A673 (cell line): ENCODE results near the gene MAEA. TPM values are rescaled to one million over a fixed set of nuclear protein-coding genes. Genes with fewer than 3 reads are reported as not detected.

Experiments
- BruUV-seq: library from RNA; stranded (reverse); fragments of 400-500 nt; replicated peaks from 2 replicates; lab custom pipeline; 2021; lab: Mats Ljungman, UMichigan
- CTCF ChIA-PET: fragments of 300-600 bp; sonication (Branson Sonifier 250); formaldehyde crosslinking; loops from one replicate; lab custom pipeline; 2022; ENCODE audit warnings: antibody characterized with exemption; lab: Charles Lee
- POLR2A ChIA-PET: fragments of 300-600 bp; sonication (Branson Sonifier 250); formaldehyde crosslinking; loops from one replicate; lab custom pipeline; 2022; ENCODE audit warnings: antibody characterized with exemption; ENCODE audit not compliant: low non-redundant PET; lab: Charles Lee
- DNase-seq: peaks from one replicate; pipeline ENCODE4 v3.0.0-alpha.2; 2015; ENCODE audit warnings: low spot score
- H3K27ac ChIP-seq: fragments of 200-600 bp; sonication (generic); 2 replicates; pipeline ENCODE4 v1.5.1; 2016; ENCODE audit warnings: mixed run types, low read depth, mild to moderate bottlenecking, mixed read lengths, antibody characterized with exemption, low read length; ENCODE audit not compliant: poor library complexity, severe bottlenecking
- H3K27me3 ChIP-seq: fragments of 200-600 bp; sonication (generic); replicated peaks from 2 replicates; pipeline ENCODE4 v1.6.1; 2017; ENCODE audit warnings: mixed run types, low read depth, mild to moderate bottlenecking, mixed read lengths, antibody characterized with exemption, low read length; ENCODE audit not compliant: insufficient read depth, poor library complexity
- H3K36me3 ChIP-seq: fragments of 200-600 bp; sonication (generic); 2 replicates; pipeline ENCODE4 v1.6.1; 2016; ENCODE audit warnings: mixed run types, mild to moderate bottlenecking, mixed read lengths, antibody characterized with exemption, low read length; ENCODE audit not compliant: insufficient read depth, poor library complexity, severe bottlenecking
- H3K4me1 ChIP-seq: fragments of 200-600 bp; sonication (generic); 2 replicates; pipeline ENCODE4 v1.6.1; 2017; ENCODE audit warnings: mixed run types, mild to moderate bottlenecking, mixed read lengths, antibody characterized with exemption, low read length; ENCODE audit not compliant: insufficient read depth, poor library complexity, severe bottlenecking
- H3K4me3 ChIP-seq: fragments of 200-600 bp; sonication (generic); 2 replicates; pipeline ENCODE4 v1.5.1; 2016; ENCODE audit warnings: low read depth, mixed run types, mild to moderate bottlenecking, mixed read lengths, low read length; ENCODE audit not compliant: poor library complexity, severe bottlenecking
- H3K9me3 ChIP-seq: fragments of 200-600 bp; sonication (generic); 2 replicates; pipeline ENCODE4 v1.6.1; 2016; ENCODE audit warnings: mixed run types, low read depth, mild to moderate bottlenecking, mixed read lengths, antibody characterized with exemption, low read length; ENCODE audit not compliant: poor library complexity, severe bottlenecking
- CTCF ChIP-seq: fragments of 300-800, 200-600 bp; sonication (generic); conservative IDR thresholded peaks from 2 replicates; pipeline ENCODE4 v1.5.1; 2017; ENCODE audit warnings: low read depth, mild to moderate bottlenecking, antibody characterized with exemption, low read length, moderate library complexity, mixed read lengths
- EZH2 ChIP-seq: fragments of 200-600 bp; sonication (generic); IDR thresholded peaks from 2 replicates; pipeline ENCODE4 v1.6.1; 2017; ENCODE audit warnings: borderline replicate concordance, low read depth, mild to moderate bottlenecking, mixed read lengths, antibody characterized with exemption, low read length; ENCODE audit not compliant: poor library complexity, severe bottlenecking
- intact Hi-C: fragments of 100-400 bp; cut with micrococcal nuclease; formaldehyde crosslinking; loops from one replicate; pipeline ENCODE4 v1.10.0; 2022; ENCODE audit not compliant: unreplicated experiment
- total RNA-seq: library from RNA; stranded (reverse); gene quantifications from 2 replicates; pipeline ENCODE4 v1.2.3, GENCODE V29; 2021

The MAEA gene
- total RNA-seq, 1 experiment from 2014 or later: 87.0 TPM

DNA sequence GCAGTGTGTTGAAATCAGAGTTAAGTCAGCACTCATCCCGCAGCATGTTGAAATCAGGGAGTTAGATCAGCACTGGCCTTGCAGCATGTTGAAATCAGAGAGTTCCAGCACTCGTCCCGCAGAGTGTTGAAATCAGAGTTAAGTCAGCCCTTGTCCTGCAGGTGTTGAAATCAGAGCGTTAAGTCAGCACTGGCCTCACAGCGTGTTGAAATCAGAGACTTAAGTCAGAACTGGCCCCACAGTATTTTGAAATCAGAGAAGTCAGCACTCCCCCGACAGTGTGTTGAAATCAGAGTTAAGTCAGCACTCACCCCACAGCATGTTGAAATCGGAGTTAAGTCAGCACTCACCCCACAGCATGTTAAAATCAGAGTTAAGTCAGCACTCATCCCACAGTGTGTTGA is 46.4 kb downstream of the MAEA start:
- no peaks in the 10 kb centered on the region for H3K9me3 ChIP-seq
- intact Hi-C loops: no loop called here
- H3K36me3 ChIP-seq: peaks cover 56% of the 10 kb centered on the region
- no peak overlapping the region for H3K27ac ChIP-seq
- no peaks in the 10 kb centered on the region for H3K4me1 ChIP-seq
- ChIA-PET POLR2A (no interaction called here), CTCF (no interaction called here)
- H3K4me3 ChIP-seq: no peak overlapping the region
- no peaks in the 10 kb centered on the region for H3K27me3 ChIP-seq
- BruUV-seq: no TSS peak
- DNase-seq: no peak
- TF ChIP-seq CTCF (no peak), EZH2 (no peak)

DNA sequence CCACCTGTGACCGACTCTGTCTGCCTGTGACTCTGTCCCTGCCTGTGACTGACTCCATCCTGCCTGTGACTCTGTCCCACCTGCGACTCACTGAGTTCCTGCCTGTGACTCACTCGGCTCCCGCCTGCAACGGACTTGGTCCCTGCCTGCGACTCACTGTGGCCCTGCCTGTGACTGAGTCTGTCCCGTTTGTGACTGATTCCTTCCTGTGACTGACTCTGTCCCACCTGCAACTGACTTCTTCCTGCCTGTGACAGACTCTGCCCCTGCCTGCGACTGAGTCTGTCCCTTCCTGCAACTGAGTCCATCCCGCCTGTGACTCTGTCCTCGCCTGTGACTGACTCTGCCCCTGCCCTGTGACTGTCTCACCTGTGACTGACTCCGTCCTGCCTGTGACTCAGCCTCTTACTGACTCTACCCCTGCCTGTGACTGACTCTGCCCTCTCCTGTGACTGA is 47.7 kb downstream of the MAEA start:
- H3K4me1 ChIP-seq: no peaks in the 10 kb centered on the region
- no peak overlapping the region for H3K4me3 ChIP-seq
- DNase-seq: no peak
- no TSS peak for BruUV-seq
- TF ChIP-seq CTCF: no peak
- TF ChIP-seq EZH2: no peak
- no peaks in the 10 kb centered on the region for H3K27me3 ChIP-seq
- CTCF ChIA-PET: no interaction called here
- POLR2A ChIA-PET: no interaction called here
- H3K27ac ChIP-seq: no peak overlapping the region
- intact Hi-C loops: no loop called here
- no peaks in the 10 kb centered on the region for H3K9me3 ChIP-seq
- peaks cover 61% of the 10 kb centered on the region for H3K36me3 ChIP-seq

GRCh38 chr4:1337951-1338751 is 48.5 kb downstream of the MAEA start:
- BruUV-seq: no TSS peak
- POLR2A ChIA-PET: no interaction called here

More at GRCh38 chr4:1337951-1338751, 48.5 kb downstream of the MAEA start:
- CTCF ChIA-PET: no interaction called here
- intact Hi-C loops: no loop called here
- H3K4me3 ChIP-seq: no peak overlapping the region
- no peaks in the 10 kb centered on the region for H3K9me3 ChIP-seq
- no peaks in the 10 kb centered on the region for H3K27me3 ChIP-seq
- TF ChIP-seq EZH2: no peak
- H3K36me3 ChIP-seq: peaks cover 57% of the 10 kb centered on the region
- DNase-seq: no peak
- H3K4me1 ChIP-seq: no peaks in the 10 kb centered on the region
- no peak overlapping the region for H3K27ac ChIP-seq
